RWPE1 (cell line): ENCODE measurements around the gene PEAR1.
A peak's percentile ranks its signal among the peaks of the same experiment; 100 is the strongest.

Source experiments
- CTCF ChIA-PET: fragments of 350-600 bp; sonication (Branson Sonifier 250); formaldehyde crosslinking; extraction: SDS; loops from one replicate; lab custom pipeline; 2021; lab: Yijun Ruan, JAX
- POLR2A ChIA-PET: fragments of 400-600 bp; formaldehyde crosslinking; extraction: SDS; loops from one replicate; lab custom pipeline; 2020; ENCODE audit warnings: antibody characterized with exemption; ENCODE audit not compliant: low non-redundant PET; lab: Yijun Ruan, JAX
- DNase-seq: peaks from one replicate; pipeline ENCODE4 v3.0.0; 2012; ENCODE audit warnings: low spot score
- H3K27ac ChIP-seq: fragments of 450-650 bp; 2 replicates; pipeline ENCODE4 v1.5.1; 2017
- CTCF ChIP-seq: fragments of 450-650 bp; conservative IDR thresholded peaks from 2 replicates; pipeline ENCODE4 v1.5.1; 2017; ENCODE audit warnings: low read depth, mild to moderate bottlenecking

Gene PEAR1

DNA sequence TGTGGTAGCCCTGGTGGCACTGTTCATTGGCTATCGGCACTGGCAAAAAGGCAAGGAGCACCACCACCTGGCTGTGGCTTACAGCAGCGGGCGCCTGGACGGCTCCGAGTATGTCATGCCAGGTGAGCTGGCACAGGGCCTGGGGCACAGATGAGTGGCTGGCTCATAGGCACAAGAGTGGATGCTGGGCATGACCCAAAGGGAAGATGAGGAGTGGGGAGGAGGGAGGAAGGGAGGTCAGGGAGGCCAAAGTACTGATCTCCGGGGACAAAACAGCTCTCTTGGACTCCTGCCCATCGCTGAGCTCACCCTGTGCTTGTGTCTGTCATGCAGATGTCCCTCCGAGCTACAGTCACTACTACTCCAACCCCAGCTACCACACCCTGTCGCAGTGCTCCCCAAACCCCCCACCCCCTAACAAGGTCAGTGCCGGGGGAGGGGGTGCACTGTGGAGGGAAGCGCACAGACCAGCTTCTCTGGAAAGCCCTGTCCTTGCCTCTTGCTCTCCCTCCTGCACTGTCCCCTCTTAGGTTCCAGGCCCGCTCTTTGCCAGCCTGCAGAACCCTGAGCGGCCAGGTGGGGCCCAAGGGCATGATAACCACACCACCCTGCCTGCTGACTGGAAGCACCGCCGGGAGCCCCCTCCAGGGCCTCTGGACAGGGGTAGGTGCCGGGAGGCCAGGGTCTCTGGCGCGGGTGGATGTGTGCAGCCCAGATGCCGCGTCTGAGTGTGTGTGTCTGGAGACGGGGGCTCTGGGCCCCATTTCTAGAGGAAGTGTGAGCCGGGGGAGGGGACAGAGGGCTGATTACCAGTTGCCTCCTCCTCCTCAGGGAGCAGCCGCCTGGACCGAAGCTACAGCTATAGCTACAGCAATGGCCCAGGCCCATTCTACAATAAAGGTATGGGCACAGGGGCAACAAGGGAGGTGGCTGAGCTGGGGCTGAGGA lies 19.6 kb downstream of the PEAR1 start:
- H3K27ac ChIP-seq = peak overlapping the region; percentile 2
- no peak for TF ChIP-seq CTCF
- ChIA-PET POLR2A (no interaction called here), CTCF (interaction anchor here (1.2 to 3.2 kb wide), 4 partner anchors 15 to 187 kb away, joined by 3 to 13 read pairs (median 5); no protein-coding TSS in a partner anchor)
- no peak for DNase-seq

GRCh38 chr1:156913809-156914387 lies 20.4 kb downstream of the PEAR1 start:
- ChIA-PET POLR2A (no interaction called here), CTCF (interaction anchor here (0.6 to 1.3 kb wide), 4 partner anchors 14 to 188 kb away, joined by 3 to 6 read pairs (median 4); no protein-coding TSS in a partner anchor)
- DNase-seq = no peak
- no peak for TF ChIP-seq CTCF
- H3K27ac ChIP-seq = no peak overlapping the region

- ChIA-PET POLR2A (no interaction called here), CTCF (interaction anchor here (0.6 to 1.3 kb wide), 2 partner anchors 13 to 17 kb away, joined by 3 to 6 read pairs; no protein-coding TSS in a partner anchor)
- no peak for DNase-seq
- no peak for TF ChIP-seq CTCF
- no peak overlapping the region for H3K27ac ChIP-seq
Observed at GRCh38 chr1:156914440-156914856, 20.9 kb downstream of the PEAR1 start.

GRCh38 chr1:156920233-156921052 lies 26.9 kb downstream of the PEAR1 start, which contains the start of gene LRRC71:
Gene LRRC71, plus strand, starts transcription at chr1:156920632. Its CDS starts 172 bp downstream, at chr1:156920804.
- CTCF ChIA-PET = interaction anchor here (0.6 to 1.2 kb wide), 4 partner anchors 30 to 491 kb away, joined by 3 to 4 read pairs (median 3); no protein-coding TSS in a partner anchor
- peak; percentile 72 for DNase-seq
- POLR2A ChIA-PET = no interaction called here
- no peak within 1 kb of the TSS for H3K27ac ChIP-seq
- peak; percentile 82 for TF ChIP-seq CTCF

DNA sequence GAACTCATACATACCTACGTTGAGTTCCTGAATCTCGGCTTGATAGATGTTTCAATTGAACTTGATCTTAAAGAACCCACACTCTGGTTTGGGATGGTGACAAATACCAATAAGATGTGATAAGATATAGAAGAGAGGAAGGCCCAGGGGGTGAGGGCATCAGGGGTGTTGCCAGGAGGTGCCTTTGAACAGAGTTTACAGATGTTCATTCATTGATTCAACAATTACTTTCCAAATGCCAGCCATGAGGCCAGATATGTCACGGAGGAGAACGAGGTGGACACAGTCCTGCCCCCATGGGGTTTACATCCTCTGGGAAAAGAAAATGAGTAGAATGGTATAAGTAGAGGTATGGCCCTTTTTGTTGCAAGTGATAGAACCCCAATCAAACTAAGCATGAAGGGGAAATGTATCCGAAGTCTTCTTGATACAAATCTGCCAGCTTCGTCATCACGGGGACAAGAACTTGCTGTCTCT lies 27.6 kb downstream of the PEAR1 start:
- CTCF ChIA-PET = interaction anchor here (0.6 to 1.2 kb wide), 3 partner anchors 31 to 231 kb away, joined by 3 to 4 read pairs (median 4); no protein-coding TSS in a partner anchor
- no peak for TF ChIP-seq CTCF
- POLR2A ChIA-PET = no interaction called here
- no peak overlapping the region for H3K27ac ChIP-seq
- DNase-seq = no peak
